GM12892 (cell line): ENCODE data around the gene MORC1.
A peak's percentile ranks its signal among the peaks of the same experiment; 100 is the strongest.

Source experiments
- DNase-seq: peaks from one replicate; pipeline ENCODE4 v3.0.0; 2011; ENCODE audit not compliant: insufficient read length
- FAIRE-seq: peaks from 2 replicates; lab custom pipeline; 2011; peaks lifted over from hg19 to GRCh38; lab: Jason Lieb, UNC
- POLR2A ChIP-seq: IDR thresholded peaks from 2 replicates; pipeline ENCODE4 v1.6.1; 2011; ENCODE audit warnings: low read depth, low read length, control low read depth
- POLR2AphosphoS5 ChIP-seq: IDR thresholded peaks from 2 replicates; pipeline ENCODE4 v1.6.1; 2011; ENCODE audit warnings: low read depth, low read length, control low read depth
- TAF1 ChIP-seq: IDR thresholded peaks from 2 replicates; pipeline ENCODE4 v1.6.1; 2011; ENCODE audit warnings: low read depth, mild to moderate bottlenecking, control low read depth, low read length, borderline replicate concordance

MORC1 gene

DNA sequence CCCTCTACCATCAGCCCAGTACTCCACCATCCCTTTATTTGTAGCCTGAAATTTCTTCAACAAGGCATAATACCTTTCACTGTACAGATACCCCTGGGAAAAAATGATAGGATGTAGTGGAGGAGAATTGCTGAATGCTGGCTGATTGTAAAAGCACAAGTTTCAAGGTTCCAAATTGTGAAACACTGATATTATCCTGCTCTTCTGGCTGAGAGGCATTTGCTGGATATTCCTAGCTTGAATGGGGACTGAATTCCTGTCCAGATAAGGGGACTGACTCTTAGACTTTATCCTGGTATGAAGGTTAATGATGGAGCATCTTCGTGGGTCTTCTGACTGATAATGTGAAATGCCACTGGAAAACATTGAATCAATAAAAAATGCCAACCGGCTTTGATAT lies 9.6 kb upstream of the MORC1 start:
- no peak for DNase-seq
- no peak for FAIRE-seq
- TF ChIP-seq TAF1, result no peak
- no peak for TF ChIP-seq POLR2A
- no peak for TF ChIP-seq POLR2AphosphoS5

GRCh38 chr3:109125902-109126301 lies 8.0 kb upstream of the MORC1 start:
- no peak for DNase-seq
- no peak for FAIRE-seq
- no peak for TF ChIP-seq POLR2A
- TF ChIP-seq TAF1, result no peak
- no peak for TF ChIP-seq POLR2AphosphoS5

DNA sequence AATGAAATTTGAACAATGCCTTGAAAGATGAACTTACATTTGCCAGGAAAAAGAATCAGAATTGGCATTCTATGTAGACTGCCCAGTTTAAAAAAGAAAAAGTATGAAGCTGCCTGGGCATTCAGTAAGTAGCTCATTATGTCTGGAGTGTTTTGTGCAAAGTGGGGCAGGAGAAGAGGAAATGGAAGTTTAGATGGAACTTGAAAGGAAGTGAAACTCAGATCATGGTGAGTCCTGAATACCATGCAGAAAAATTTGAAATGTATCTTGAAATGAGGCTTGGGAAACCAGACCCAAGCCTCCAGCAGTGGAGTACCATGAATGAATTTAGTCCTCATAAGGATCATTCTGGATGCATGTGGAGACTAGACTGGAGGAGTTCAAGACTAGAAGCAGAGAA lies 4.8 kb upstream of the MORC1 start:
- FAIRE-seq, result no peak
- no peak for DNase-seq
- TF ChIP-seq POLR2A (no peak), POLR2AphosphoS5 (no peak), TAF1 (no peak)

DNA sequence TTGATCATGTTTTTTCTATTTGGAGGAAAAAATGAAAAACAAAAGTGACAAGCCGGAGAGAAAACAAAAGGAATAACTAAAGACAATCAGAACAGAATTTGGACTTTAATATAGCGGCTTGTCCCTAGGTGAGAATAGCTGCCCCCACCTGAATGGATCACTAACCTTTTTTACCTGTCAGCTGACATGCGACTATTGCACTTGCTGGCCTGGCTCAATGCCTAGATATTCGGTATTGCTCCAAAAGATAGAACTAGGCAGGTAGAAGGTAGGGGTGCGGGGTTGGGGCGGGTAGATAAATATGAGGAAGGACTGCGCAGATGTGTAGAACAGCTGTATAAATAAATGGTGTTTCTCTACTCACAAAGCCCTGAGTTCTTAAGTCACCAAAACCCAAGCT lies 650 bp upstream of the MORC1 start:
- no peak for DNase-seq
- FAIRE-seq, result no peak
- no peak for TF ChIP-seq POLR2A

GRCh38 chr3:109116031-109116430 lies 1.9 kb downstream of the MORC1 start:
- FAIRE-seq, result no peak
- DNase-seq, result no peak
- TF ChIP-seq POLR2AphosphoS5, result no peak
- no peak for TF ChIP-seq POLR2A
- TF ChIP-seq TAF1, result no peak

GRCh38 chr3:109115451-109115850 lies 2.5 kb downstream of the MORC1 start:
- DNase-seq, result no peak
- TF ChIP-seq POLR2AphosphoS5, result no peak
- TF ChIP-seq TAF1, result no peak
- no peak for TF ChIP-seq POLR2A
- FAIRE-seq, result no peak

DNA sequence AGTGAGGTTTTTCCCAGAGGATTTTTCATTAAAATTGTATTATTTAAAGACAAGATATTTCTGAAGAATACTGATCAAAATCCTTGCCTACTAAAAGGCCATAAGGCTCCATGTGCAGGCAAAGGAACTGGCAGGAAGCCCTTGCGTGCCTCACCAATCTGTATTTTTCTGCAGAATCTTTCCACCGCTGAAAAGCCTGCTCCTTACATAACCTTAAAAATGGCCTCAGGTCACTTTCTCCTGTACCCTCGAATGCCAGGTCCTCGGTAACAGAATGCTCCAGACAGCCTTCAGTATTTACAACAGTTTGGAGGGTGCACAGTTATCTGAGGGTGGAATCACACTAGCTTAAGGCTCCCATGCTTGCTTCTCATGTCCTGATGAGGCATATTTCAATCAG lies 3.2 kb downstream of the MORC1 start:
- no peak for FAIRE-seq
- no peak for DNase-seq
- no peak for TF ChIP-seq POLR2AphosphoS5
- no peak for TF ChIP-seq TAF1
- no peak for TF ChIP-seq POLR2A

- no peak for FAIRE-seq
- no peak for DNase-seq
- TF ChIP-seq POLR2AphosphoS5 (no peak), TAF1 (no peak), POLR2A (no peak)
Observed at GRCh38 chr3:109112946-109113760, 4.8 kb downstream of the MORC1 start.

DNA sequence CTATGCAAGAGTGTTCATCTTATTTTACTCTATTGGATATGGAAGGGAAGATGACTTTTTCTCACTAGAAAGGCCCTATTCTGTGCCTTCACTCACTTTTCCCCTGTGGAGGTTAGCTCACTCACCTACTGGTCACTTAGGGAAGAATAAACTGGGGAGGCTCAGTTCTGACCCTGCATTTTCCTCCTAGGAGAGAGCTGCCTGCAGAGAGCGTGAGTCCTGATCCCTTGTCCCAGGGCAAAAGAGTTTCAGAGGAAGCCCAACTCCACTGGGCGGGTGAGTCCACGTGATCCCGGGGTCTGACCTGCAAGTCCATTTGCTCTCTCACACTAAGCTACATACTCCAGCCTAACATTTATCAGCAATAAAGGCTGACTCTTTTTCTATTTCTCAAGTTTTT lies 8.4 kb downstream of the MORC1 start:
- FAIRE-seq (no peak), DNase-seq (no peak)
- no peak for TF ChIP-seq POLR2A

DNA sequence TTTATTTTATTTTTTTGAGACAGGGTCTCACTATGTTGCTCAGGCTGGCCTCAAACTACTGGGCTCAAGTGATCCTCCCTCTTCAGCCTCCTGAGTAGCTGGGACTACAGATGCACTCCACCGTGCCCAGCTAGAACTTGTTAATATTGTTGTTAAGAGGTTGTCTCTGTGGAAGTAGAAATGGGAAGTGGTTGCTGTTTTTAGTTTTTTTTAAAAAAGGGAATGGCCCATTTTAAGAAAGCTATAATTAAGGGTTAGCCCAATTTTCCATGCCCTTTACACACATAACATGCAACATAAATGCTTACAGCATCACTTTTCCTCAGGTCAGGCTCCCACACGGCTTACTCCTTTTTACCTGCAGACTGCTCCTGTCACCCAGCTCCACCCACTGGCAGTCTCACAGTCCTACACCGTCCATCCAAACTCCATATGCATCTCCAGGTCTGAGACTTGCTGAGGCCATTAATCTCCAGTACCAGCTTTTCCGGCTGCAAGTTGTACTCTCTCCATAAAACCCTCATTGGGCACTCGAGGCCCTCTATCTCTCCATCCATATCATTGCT lies 19.8 kb downstream of the MORC1 start:
- TF ChIP-seq POLR2AphosphoS5, result no peak
- no peak for TF ChIP-seq POLR2A
- TF ChIP-seq TAF1, result no peak
- FAIRE-seq (peak; percentile 62), DNase-seq (no peak)

DNA sequence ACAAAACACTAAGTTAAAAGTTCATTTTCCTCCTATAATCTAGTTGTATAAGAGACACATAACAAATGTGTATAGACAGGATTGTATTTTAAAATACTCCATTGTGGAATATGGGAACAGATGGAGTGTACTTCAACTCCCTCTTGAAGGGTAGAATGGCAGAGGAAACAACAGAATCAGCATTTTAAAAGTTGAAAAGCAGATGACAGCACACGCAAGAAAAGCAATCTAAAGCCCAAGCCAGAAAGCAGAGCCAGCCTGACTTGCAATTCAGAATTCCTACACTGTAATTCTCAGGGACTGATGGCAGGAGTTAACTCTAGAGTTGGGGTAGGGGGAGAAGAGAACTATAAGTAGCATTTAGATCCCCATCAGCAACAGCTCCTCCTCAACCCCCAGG lies 22.8 kb downstream of the MORC1 start:
- TF ChIP-seq TAF1 (no peak), POLR2A (no peak)
- FAIRE-seq (no peak), DNase-seq (no peak)

DNA sequence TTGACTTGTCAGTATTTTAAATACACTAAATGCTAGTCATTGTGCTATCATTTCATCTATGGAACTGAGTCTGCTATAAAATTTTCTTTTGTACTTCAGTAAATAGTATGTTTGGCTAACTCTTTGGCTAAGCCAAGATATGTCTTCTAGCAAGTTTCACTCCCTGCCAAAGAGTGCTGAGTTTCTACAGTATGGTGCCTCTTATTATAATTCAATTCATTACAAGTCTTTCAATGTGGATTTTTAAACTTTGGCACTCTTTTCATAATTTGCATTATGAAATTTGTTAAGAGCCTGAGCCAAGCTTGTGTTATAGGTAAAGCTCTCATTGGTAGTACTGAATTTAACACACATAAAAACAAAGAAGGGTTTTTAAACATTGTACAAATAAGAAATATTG lies 24.4 kb downstream of the MORC1 start:
- FAIRE-seq, result no peak
- TF ChIP-seq TAF1 (no peak), POLR2AphosphoS5 (no peak), POLR2A (no peak)
- no peak for DNase-seq

DNA sequence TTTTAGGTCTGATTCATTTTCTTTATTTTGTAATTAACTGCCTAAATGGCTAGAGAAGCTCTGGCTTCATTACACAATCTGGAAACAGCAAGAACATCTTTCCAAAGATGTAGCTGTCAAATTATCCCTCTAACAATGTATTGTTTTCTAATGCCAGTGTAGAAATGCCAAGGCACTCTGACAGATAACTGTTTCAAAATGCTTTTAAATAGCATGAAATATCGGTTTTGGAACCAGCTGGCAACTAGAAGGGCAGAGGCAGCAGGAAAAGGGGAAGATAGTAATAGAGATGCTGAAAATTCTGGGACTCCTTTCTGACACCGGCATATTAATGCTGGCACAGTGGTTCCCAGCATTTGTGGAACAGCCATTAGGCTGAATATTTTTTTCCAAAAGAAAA lies 26.1 kb downstream of the MORC1 start:
- DNase-seq, result no peak
- TF ChIP-seq POLR2A, result no peak
- no peak for FAIRE-seq
